Measurements from ENCODE around the gene COL23A1. TPM values are rescaled to one million over a fixed set of nuclear protein-coding genes. Genes with fewer than 3 reads are reported as not detected.

COL23A1 gene
- total and polyA plus RNA-seq, 2 of the 13 experiments (the other 11 are each of a cell fraction or from before 2014, with no cell fraction given), result not detected

GRCh38 chr5:178632285-178632684 lies 42.1 kb upstream of the COL23A1 start (continued):
- no peak for TF ChIP-seq EZH2 (conservative IDR thresholded peaks at IDR 0.05; ENCODE audit: low read depth, low read length)
- no peak for TF ChIP-seq ASH2L (IDR thresholded peaks at IDR 0.05; ENCODE audit: insufficient read length, low read depth, low read length)
- TF ChIP-seq FIP1L1 (IDR thresholded peaks at IDR 0.05; ENCODE audit: borderline replicate concordance, insufficient read depth, low read depth, low read length), result no peak
- TF ChIP-seq CAMTA2 (CRISPR knock-in tag; IDR thresholded peaks at IDR 0.05; ENCODE audit: borderline replicate concordance), result no peak
- TF ChIP-seq GABPA (IDR thresholded peaks at IDR 0.05; ENCODE audit: low read depth, low read length), result no peak
- TF ChIP-seq GABPA (CRISPR knock-in tag; IDR thresholded peaks at IDR 0.05; ENCODE audit: low read depth), result no peak
- no peak for TF ChIP-seq IKZF4 (CRISPR knock-in tag; IDR thresholded peaks at IDR 0.05; ENCODE audit: borderline replicate concordance, low read depth, not compliant biosample characterization)

DNA sequence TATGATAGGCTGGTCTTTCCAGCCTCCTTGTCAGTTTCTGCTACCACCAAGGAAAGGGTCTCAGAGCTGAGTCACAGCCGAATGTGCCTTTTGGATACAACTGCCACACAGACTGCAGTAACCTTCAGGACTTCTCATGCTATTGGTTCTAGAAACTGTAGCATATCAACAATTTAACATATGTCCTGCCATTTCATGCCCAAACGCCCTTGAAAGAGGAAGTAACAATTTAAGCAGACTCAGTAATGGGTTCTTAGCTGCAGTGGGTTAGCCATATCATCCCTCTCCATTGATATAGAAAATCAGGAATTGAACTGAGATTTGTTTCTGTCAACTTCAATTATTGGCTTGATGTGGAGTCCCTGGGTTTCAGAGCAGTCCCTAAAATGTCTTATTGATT lies 40.8 kb upstream of the COL23A1 start:
- WGBS (ENCODE audit: low lambda C conversion rate), result 6% methylated on average over 2 of the region's 2 CpGs
- H3K79me2 ChIP-seq (ENCODE audit: insufficient read depth, low read length), result peaks cover 5% of the 10 kb centered on the region
- no peaks in the 10 kb centered on the region for H4K20me1 ChIP-seq (ENCODE audit: insufficient read depth, low read length)
- no peaks in the 10 kb centered on the region for H3K9me3 ChIP-seq (ENCODE audit: low read length)
- no peaks in the 10 kb centered on the region; a peak in 1 of 5 replicates for H3K27me3 ChIP-seq (ENCODE audit: control insufficient read depth in 1 of 2, insufficient read depth in 2 of 2, low read length in 2 of 2)
- peaks cover 54% of the 10 kb centered on the region for H3K4me1 ChIP-seq (ENCODE audit: insufficient read depth, low read length)
- peak overlapping the region; percentile 30 for H3K9ac ChIP-seq (ENCODE audit: insufficient read depth, low read depth, low read length)
- DNase-seq (ENCODE audit: low spot score), result no peak
- peak overlapping the region; percentile 55 for H3K4me2 ChIP-seq (ENCODE audit: low read depth, low read length)
- intact Hi-C loops (cut with micrococcal nuclease; ENCODE audit: unreplicated experiment) (no loop called here), in situ Hi-C loops (cut with HindIII; ENCODE audit: extremely low pct_ligation_motif_present, low pct_unique_long_range_greater_than_20kb) (no loop called here)
- no TSS peak for BruUV-seq (replicated peaks)
- ChIA-PET POLR2A (interaction anchor here (1.1 kb wide), 1 partner anchor 8 kb away, joined by 4 read pairs; no protein-coding TSS in a partner anchor), CTCF (ENCODE audit: low intra/inter-chr PET ratio, low total read pairs) (no interaction called here)
- no peak overlapping the region for H2AFZ ChIP-seq (ENCODE audit: low read length)
- peak overlapping the region in 1 of 3 experiments; percentile 23; a peak in 1 of 6 replicates for H3K4me3 ChIP-seq (replicated peaks in 1 of 3; ENCODE audit: insufficient read depth in 1 of 3, low read depth in 2 of 3, low read length in 3 of 3)
- ATAC-seq, result no peak
- H3K27ac ChIP-seq (ENCODE audit: extremely low read length, insufficient read depth, low read length), result peak overlapping the region; percentile 66
- FAIRE-seq, result no peak
- H3K36me3 ChIP-seq (replicated peaks in 1 of 2; ENCODE audit: control insufficient read depth in 1 of 2, insufficient read depth in 2 of 2, low read length in 2 of 2), result no peaks in the 10 kb centered on the region
- TF ChIP-seq ZUFSP (CRISPR knock-in tag; IDR thresholded peaks at IDR 0.05; ENCODE audit: borderline replicate concordance) (no peak), TAF1 (CRISPR knock-in tag; IDR thresholded peaks at IDR 0.05) (peak; percentile 14; the same call in 1 of the 2 replicates), ZNF12 (CRISPR knock-in tag; IDR thresholded peaks at IDR 0.05) (no peak), POLR2G (IDR thresholded peaks at IDR 0.05; ENCODE audit: low read depth, low read length) (peak; percentile 6; the same call in 1 of the 2 replicates), HNRNPK (IDR thresholded peaks at IDR 0.05; ENCODE audit: low read depth, low read length, poor library complexity, severe bottlenecking) (no peak), ERF (CRISPR knock-in tag; IDR thresholded peaks at IDR 0.05) (no peak), ZNF644 (CRISPR knock-in tag; IDR thresholded peaks at IDR 0.05; ENCODE audit: low read depth) (no peak), FOSL1 (CRISPR knock-in tag; IDR thresholded peaks at IDR 0.05; ENCODE audit: borderline replicate concordance) (no peak), ZGPAT (CRISPR knock-in tag; IDR thresholded peaks at IDR 0.05) (peak; percentile 0; the same call in 1 of the 2 replicates), SRY (CRISPR knock-in tag; IDR thresholded peaks at IDR 0.05) (no peak), ZNF253 (CRISPR knock-in tag; IDR thresholded peaks at IDR 0.05; ENCODE audit: borderline replicate concordance) (no peak), NFATC3 (CRISPR knock-in tag; IDR thresholded peaks at IDR 0.05) (no peak), KLF12 (CRISPR knock-in tag; IDR thresholded peaks at IDR 0.05; ENCODE audit: borderline replicate concordance) (no peak), JDP2 (CRISPR knock-in tag; IDR thresholded peaks at IDR 0.05; ENCODE audit: borderline replicate concordance) (no peak), ATM (IDR thresholded peaks at IDR 0.05; ENCODE audit: borderline replicate concordance) (no peak), XBP1 (CRISPR knock-in tag; IDR thresholded peaks at IDR 0.05) (no peak)
